Right lobe of liver (tissue), 4 donors: ENCODE data around the gene LRBA.

ENCODE experiments used
- POLR2A ChIP-seq: fragments of 450-650 bp; IDR thresholded peaks from one replicate; pipeline ENCODE4 v1.6.1; 2017; ENCODE audit warnings: antibody characterized with exemption, mild to moderate bottlenecking
- TF ChIP-seq, protein P1 (sequence below), 4 donors: fragments of 200-600 bp in 3 of 4; fragments of 450-650 bp in 1 of 4; IDR thresholded peaks; one replicate each; pipeline versions ENCODE4 v1.5.1 to v1.8.0; 2016 to 2022; ENCODE audit warnings: antibody characterized with exemption in 4 of 4, mild to moderate bottlenecking in 2 of 4
- donor health status: DM: no; HTN: no; CAD: no.
- donor health status: DM: no; HTN: no; CAD: no.
- donor health status: DM: no; HTN: yes; CAD: no.

GRCh38 chr4:150983851-150984250 is 31.2 kb downstream of the LRBA start:
- TF ChIP-seq, protein P1, sequence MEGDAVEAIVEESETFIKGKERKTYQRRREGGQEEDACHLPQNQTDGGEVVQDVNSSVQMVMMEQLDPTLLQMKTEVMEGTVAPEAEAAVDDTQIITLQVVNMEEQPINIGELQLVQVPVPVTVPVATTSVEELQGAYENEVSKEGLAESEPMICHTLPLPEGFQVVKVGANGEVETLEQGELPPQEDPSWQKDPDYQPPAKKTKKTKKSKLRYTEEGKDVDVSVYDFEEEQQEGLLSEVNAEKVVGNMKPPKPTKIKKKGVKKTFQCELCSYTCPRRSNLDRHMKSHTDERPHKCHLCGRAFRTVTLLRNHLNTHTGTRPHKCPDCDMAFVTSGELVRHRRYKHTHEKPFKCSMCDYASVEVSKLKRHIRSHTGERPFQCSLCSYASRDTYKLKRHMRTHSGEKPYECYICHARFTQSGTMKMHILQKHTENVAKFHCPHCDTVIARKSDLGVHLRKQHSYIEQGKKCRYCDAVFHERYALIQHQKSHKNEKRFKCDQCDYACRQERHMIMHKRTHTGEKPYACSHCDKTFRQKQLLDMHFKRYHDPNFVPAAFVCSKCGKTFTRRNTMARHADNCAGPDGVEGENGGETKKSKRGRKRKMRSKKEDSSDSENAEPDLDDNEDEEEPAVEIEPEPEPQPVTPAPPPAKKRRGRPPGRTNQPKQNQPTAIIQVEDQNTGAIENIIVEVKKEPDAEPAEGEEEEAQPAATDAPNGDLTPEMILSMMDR (IDR thresholded peaks at IDR 0.05): no peak
- TF ChIP-seq POLR2A: no peak
